HUES6 (cell line): Measurements from ENCODE around the gene QKI.
"Not testable (repeated sequence)": the region's sequence is repeated elsewhere in the genome, so short reads cannot be mapped to it uniquely, and the experiment has no call there.

Source experiments
- H3K27ac ChIP-seq: 2 replicates; pipeline ENCODE4 v1.7.0; 2013; ENCODE audit warnings: low read depth, mild to moderate bottlenecking, low read length, inconsistent platforms
- H3K27me3 ChIP-seq: 2 replicates; pipeline ENCODE4 v1.6.1; 2013; ENCODE audit warnings: low read length; ENCODE audit not compliant: control insufficient read depth, insufficient read depth
- H3K36me3 ChIP-seq: 2 replicates; pipeline ENCODE4 v1.6.1; 2013; ENCODE audit warnings: low read length; ENCODE audit not compliant: control insufficient read depth, insufficient read depth
- H3K4me1 ChIP-seq: 2 replicates; pipeline ENCODE4 v1.6.1; 2013; ENCODE audit warnings: low read length; ENCODE audit not compliant: control insufficient read depth, insufficient read depth
- H3K4me3 ChIP-seq: 2 replicates; pipeline ENCODE4 v1.5.1; 2013; ENCODE audit warnings: low read depth, low read length
- H3K9ac ChIP-seq: one replicate; pipeline ENCODE4 v1.6.1; 2013; ENCODE audit warnings: mild to moderate bottlenecking, low read length
- H3K9me3 ChIP-seq: 2 replicates; pipeline ENCODE4 v1.6.1; 2013; ENCODE audit warnings: low read depth, low read length; ENCODE audit not compliant: control insufficient read depth, insufficient read depth

QKI gene

GRCh38 chr6:163590132-163590531 is 175.6 kb downstream of the QKI start:
- not testable (repeated sequence) for H3K27me3 ChIP-seq, H3K36me3 ChIP-seq, H3K9ac ChIP-seq, H3K4me1 ChIP-seq, H3K4me3 ChIP-seq, H3K27ac ChIP-seq
- H3K9me3 ChIP-seq: peaks cover 26% of the 10 kb centered on the region; the same call in 1 of the 2 replicates

DNA sequence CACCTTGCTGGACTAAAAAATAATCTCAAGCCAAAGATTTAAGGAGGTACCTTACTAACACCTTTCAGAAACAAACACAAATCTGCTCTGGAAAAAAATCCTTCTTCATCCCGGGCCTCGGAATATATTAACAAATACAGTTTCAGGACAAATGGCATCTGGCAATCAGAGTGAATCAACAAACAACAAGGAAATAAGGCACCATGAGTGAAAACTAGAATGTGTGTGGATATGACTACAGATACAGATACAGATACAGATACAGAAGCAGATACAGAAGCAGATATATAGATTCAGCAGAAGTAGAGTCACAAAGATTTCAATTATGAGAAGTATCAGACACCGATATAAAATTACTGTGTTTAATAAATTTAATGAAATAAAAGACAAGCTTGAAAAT is 178.4 kb downstream of the QKI start:
- Histone ChIP-seq H3K4me3 (no peak overlapping the region), H3K27me3 (no peaks in the 10 kb centered on the region), H3K4me1 (no peaks in the 10 kb centered on the region), H3K9me3 (peaks cover 26% of the 10 kb centered on the region; the same call in 1 of the 2 replicates), H3K9ac (no peak overlapping the region), H3K27ac (no peak overlapping the region), H3K36me3 (no peaks in the 10 kb centered on the region)

DNA sequence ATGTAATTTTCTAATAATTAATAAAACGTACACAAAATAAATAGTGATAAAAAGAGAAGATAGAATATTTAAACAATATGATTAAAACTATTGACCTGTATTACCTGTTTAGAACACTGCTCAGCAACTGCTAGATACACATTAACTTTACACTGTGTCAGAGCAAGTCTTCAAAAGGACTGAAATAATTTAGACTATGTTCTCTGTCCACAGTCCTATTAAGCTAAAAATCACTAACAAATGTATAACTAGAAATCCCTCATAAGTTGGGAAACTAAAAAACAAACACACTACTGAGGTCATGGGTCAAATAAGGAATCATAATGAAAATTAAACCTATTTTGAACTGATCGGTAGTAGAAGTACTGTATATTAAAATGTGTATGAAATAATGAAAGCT is 181.7 kb downstream of the QKI start:
- Histone ChIP-seq H3K9me3 (peaks cover 16% of the 10 kb centered on the region; the same call in 1 of the 2 replicates), H3K4me3 (no peak overlapping the region), H3K36me3 (no peaks in the 10 kb centered on the region), H3K4me1 (no peaks in the 10 kb centered on the region), H3K27me3 (no peaks in the 10 kb centered on the region), H3K9ac (no peak overlapping the region), H3K27ac (no peak overlapping the region)

DNA sequence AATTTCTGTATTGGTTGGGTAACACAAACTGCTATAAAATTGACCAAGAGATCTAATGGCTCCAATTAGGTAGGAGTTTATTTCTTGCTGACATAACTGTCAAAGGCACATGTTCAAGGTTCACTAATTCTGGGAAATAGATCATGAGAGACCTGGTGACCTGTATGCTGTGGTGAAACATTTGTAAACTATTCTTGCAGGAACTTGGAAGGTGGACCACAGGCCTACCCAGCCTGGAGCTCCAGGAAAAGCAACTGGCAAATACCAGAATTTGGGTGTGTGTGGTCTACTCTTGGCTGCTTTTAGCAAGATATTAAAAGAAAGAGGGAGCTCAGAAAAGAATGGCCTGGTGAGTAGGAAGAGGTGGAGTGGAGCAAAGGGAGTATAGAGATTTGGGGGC is 184.6 kb downstream of the QKI start:
- no peak overlapping the region for H3K27ac ChIP-seq
- H3K4me3 ChIP-seq: no peak overlapping the region
- no peaks in the 10 kb centered on the region for H3K27me3 ChIP-seq
- H3K36me3 ChIP-seq: no peaks in the 10 kb centered on the region
- no peak overlapping the region for H3K9ac ChIP-seq
- H3K4me1 ChIP-seq: no peaks in the 10 kb centered on the region
- H3K9me3 ChIP-seq: no peaks in the 10 kb centered on the region

DNA sequence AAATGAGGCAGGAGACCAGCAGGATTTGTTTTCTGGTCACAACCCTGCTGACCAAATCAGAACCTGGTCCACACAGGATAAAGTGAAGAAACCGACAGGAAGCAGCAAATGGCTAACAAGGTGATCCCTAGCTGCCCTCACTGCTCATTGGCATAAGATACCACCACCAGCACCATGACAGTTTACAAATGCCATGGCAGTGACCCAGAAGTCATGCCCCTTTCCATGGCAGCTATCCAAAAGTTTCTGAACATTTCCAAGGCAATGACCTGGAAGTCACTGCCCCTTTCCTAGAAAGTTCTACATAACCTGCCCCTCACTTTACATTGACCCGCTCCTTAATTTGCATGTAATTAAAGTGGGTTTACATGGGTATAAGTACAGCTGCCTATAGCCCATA is 185.2 kb downstream of the QKI start:
- Histone ChIP-seq H3K4me3 (no peak overlapping the region), H3K27me3 (no peaks in the 10 kb centered on the region), H3K36me3 (no peaks in the 10 kb centered on the region), H3K9me3 (no peaks in the 10 kb centered on the region), H3K4me1 (no peaks in the 10 kb centered on the region), H3K9ac (no peak overlapping the region), H3K27ac (no peak overlapping the region)

- Histone ChIP-seq H3K9ac (no peak overlapping the region), H3K27me3 (no peaks in the 10 kb centered on the region), H3K9me3 (no peaks in the 10 kb centered on the region), H3K4me1 (no peaks in the 10 kb centered on the region), H3K36me3 (no peaks in the 10 kb centered on the region), H3K4me3 (no peak overlapping the region), H3K27ac (no peak overlapping the region)
Observed at GRCh38 chr6:163600331-163600730, 185.8 kb downstream of the QKI start.

- H3K9me3 ChIP-seq: no peaks in the 10 kb centered on the region
- H3K27me3 ChIP-seq: no peaks in the 10 kb centered on the region
- H3K4me3 ChIP-seq: no peak overlapping the region
- no peaks in the 10 kb centered on the region for H3K4me1 ChIP-seq
- no peak overlapping the region for H3K9ac ChIP-seq
- H3K27ac ChIP-seq: no peak overlapping the region
- H3K36me3 ChIP-seq: no peaks in the 10 kb centered on the region
Observed at GRCh38 chr6:163600781-163601180, 186.3 kb downstream of the QKI start.

DNA sequence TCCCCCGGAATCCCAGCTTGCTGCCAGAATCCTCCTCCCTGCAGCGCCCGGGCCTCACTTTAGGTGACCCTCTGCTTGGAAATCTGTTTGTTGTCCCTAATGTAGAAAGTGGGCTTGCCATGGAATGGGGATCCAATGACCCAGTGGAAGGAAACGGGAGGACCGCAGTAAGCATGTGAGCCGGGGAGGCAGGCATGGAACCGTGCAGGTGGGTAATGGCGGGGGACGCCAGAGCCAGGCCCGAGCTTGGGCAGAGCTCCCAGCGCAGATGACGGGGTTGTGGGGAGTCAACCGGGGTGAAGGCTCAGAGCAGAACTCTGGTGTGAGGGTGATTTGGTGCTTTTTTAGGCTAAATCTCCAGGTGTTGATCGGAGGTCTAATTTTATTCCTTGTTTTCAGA is 188.3 kb downstream of the QKI start:
- H3K27me3 ChIP-seq: no peaks in the 10 kb centered on the region
- H3K4me3 ChIP-seq: no peak overlapping the region
- H3K9ac ChIP-seq: no peak overlapping the region
- H3K27ac ChIP-seq: no peak overlapping the region
- no peaks in the 10 kb centered on the region for H3K9me3 ChIP-seq
- H3K36me3 ChIP-seq: no peaks in the 10 kb centered on the region
- H3K4me1 ChIP-seq: no peaks in the 10 kb centered on the region

DNA sequence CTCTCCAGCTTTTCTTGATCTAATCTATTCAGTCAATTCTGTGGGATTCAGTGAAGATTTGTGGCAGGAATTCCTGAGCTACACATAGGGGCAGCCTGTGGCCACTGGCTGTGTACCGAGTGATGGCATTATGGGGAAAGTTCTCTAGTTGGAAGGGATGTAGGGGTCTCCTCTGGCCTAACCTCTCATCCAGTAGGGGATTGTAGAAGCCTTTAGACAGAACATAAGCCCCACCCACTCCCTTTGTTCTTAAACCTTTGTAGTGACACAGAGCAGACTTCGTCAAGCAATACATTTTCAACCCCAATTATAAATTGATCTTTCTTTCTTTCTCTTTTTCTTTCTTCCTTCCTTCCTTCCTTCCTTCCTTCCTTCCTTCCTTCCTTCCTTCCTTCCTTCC is 188.9 kb downstream of the QKI start:
- Histone ChIP-seq H3K4me1 (peaks cover 2% of the 10 kb centered on the region; the same call in 1 of the 2 replicates), H3K4me3 (no peak overlapping the region), H3K27ac (no peak overlapping the region), H3K27me3 (no peaks in the 10 kb centered on the region), H3K9me3 (no peaks in the 10 kb centered on the region), H3K9ac (no peak overlapping the region), H3K36me3 (no peaks in the 10 kb centered on the region)

GRCh38 chr6:163605385-163606097 is 191.0 kb downstream of the QKI start:
- Histone ChIP-seq H3K9me3 (no peaks in the 10 kb centered on the region), H3K4me3 (no peak overlapping the region), H3K27ac (no peak overlapping the region), H3K4me1 (peaks cover 3% of the 10 kb centered on the region; the same call in 1 of the 2 replicates), H3K36me3 (no peaks in the 10 kb centered on the region), H3K9ac (no peak overlapping the region), H3K27me3 (no peaks in the 10 kb centered on the region)

GRCh38 chr6:163607792-163608191 is 193.3 kb downstream of the QKI start:
- Histone ChIP-seq H3K27ac (no peak overlapping the region), H3K4me1 (peaks cover 3% of the 10 kb centered on the region; the same call in 1 of the 2 replicates), H3K9me3 (no peaks in the 10 kb centered on the region), H3K4me3 (no peak overlapping the region), H3K9ac (no peak overlapping the region), H3K27me3 (no peaks in the 10 kb centered on the region), H3K36me3 (no peaks in the 10 kb centered on the region)
